ENCODE measurements around the gene MRPS33. TPM values are rescaled to one million over a fixed set of nuclear protein-coding genes. Genes with fewer than 3 reads are reported as not detected.

The MRPS33 gene
- total and polyA plus RNA-seq, 2 of the 13 experiments (the other 11 are each of a cell fraction or from before 2014, with no cell fraction given), result 50.9 to 91.0 TPM

DNA sequence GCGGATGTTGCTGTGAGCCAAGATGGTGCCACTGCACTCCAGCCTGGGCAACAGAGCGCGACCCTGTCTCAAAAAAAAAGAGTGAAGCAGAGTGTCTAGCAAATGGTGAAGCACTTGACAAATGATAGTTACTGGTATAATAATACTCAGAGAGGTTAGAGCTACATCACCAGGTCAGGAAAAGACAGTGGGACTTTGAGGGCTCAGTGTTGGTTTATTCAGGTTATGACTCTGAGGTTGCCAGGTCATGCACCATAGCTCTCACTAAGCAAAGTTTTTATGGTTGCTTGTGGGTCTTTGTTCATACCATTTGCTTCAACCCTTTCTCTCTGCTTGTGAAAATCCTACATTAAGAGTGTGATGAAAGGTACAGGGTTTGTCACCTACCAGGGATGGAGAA is 13.6 kb downstream of the MRPS33 start:
- BruUV-seq (replicated peaks), result no TSS peak
- Histone ChIP-seq H3K27me3 (ENCODE audit: control insufficient read depth in 1 of 2, insufficient read depth in 2 of 2, low read length in 2 of 2) (no peaks in the 10 kb centered on the region), H3K36me3 (replicated peaks in 1 of 2; ENCODE audit: control insufficient read depth in 1 of 2, insufficient read depth in 2 of 2, low read length in 2 of 2) (peaks cover 1 to 3% of the 10 kb centered on the region in 2 experiments; a peak in 1 of 5 replicates), H4K20me1 (ENCODE audit: insufficient read depth, low read length) (no peaks in the 10 kb centered on the region), H3K4me3 (replicated peaks in 1 of 3; ENCODE audit: insufficient read depth in 1 of 3, low read depth in 2 of 3, low read length in 3 of 3) (no peak overlapping the region), H3K27ac (ENCODE audit: extremely low read length, insufficient read depth, low read length) (peak overlapping the region; percentile 49), H3K4me1 (ENCODE audit: insufficient read depth, low read length) (peaks cover 64% of the 10 kb centered on the region), H3K4me2 (ENCODE audit: low read depth, low read length) (peak overlapping the region; percentile 46), H2AFZ (ENCODE audit: low read length) (no peak overlapping the region), H3K79me2 (ENCODE audit: insufficient read depth, low read length) (no peaks in the 10 kb centered on the region), H3K9me3 (ENCODE audit: low read length) (no peaks in the 10 kb centered on the region), H3K9ac (ENCODE audit: insufficient read depth, low read depth, low read length) (no peak overlapping the region)
- TF ChIP-seq, protein P1, sequence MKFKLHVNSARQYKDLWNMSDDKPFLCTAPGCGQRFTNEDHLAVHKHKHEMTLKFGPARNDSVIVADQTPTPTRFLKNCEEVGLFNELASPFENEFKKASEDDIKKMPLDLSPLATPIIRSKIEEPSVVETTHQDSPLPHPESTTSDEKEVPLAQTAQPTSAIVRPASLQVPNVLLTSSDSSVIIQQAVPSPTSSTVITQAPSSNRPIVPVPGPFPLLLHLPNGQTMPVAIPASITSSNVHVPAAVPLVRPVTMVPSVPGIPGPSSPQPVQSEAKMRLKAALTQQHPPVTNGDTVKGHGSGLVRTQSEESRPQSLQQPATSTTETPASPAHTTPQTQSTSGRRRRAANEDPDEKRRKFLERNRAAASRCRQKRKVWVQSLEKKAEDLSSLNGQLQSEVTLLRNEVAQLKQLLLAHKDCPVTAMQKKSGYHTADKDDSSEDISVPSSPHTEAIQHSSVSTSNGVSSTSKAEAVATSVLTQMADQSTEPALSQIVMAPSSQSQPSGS (CRISPR knock-in tag; IDR thresholded peaks at IDR 0.05), result 0 out of 2 replicates have a peak, but pooled peaks have one; percentile 11
- TF ChIP-seq, protein P2, sequence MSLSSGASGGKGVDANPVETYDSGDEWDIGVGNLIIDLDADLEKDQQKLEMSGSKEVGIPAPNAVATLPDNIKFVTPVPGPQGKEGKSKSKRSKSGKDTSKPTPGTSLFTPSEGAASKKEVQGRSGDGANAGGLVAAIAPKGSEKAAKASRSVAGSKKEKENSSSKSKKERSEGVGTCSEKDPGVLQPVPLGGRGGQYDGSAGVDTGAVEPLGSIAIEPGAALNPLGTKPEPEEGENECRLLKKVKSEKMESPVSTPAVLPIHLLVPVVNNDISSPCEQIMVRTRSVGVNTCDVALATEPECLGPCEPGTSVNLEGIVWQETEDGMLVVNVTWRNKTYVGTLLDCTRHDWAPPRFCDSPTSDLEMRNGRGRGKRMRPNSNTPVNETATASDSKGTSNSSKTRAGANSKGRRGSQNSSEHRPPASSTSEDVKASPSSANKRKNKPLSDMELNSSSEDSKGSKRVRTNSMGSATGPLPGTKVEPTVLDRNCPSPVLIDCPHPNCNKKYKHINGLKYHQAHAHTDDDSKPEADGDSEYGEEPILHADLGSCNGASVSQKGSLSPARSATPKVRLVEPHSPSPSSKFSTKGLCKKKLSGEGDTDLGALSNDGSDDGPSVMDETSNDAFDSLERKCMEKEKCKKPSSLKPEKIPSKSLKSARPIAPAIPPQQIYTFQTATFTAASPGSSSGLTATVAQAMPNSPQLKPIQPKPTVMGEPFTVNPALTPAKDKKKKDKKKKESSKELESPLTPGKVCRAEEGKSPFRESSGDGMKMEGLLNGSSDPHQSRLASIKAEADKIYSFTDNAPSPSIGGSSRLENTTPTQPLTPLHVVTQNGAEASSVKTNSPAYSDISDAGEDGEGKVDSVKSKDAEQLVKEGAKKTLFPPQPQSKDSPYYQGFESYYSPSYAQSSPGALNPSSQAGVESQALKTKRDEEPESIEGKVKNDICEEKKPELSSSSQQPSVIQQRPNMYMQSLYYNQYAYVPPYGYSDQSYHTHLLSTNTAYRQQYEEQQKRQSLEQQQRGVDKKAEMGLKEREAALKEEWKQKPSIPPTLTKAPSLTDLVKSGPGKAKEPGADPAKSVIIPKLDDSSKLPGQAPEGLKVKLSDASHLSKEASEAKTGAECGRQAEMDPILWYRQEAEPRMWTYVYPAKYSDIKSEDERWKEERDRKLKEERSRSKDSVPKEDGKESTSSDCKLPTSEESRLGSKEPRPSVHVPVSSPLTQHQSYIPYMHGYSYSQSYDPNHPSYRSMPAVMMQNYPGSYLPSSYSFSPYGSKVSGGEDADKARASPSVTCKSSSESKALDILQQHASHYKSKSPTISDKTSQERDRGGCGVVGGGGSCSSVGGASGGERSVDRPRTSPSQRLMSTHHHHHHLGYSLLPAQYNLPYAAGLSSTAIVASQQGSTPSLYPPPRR (CRISPR knock-in tag; IDR thresholded peaks at IDR 0.05; ENCODE audit: borderline replicate concordance), result peak; percentile 20; the same call in 1 of the 2 replicates
- TF ChIP-seq NPAS2 (CRISPR knock-in tag; IDR thresholded peaks at IDR 0.05; ENCODE audit: borderline replicate concordance), result no peak
- TF ChIP-seq ZNF101 (CRISPR knock-in tag; IDR thresholded peaks at IDR 0.05; ENCODE audit: borderline replicate concordance, low read depth), result 0 out of 2 replicates have a peak, but pooled peaks have one; percentile 48
- TF ChIP-seq ESRRA (CRISPR knock-in tag; IDR thresholded peaks at IDR 0.05; ENCODE audit: low read depth), result no peak
- no peak for TF ChIP-seq MYNN (CRISPR knock-in tag; IDR thresholded peaks at IDR 0.05; ENCODE audit: low read depth)
- TF ChIP-seq SOX6 (IDR thresholded peaks at IDR 0.05), result no peak
- 0 out of 2 replicates have a peak, but pooled peaks have one; percentile 4 for TF ChIP-seq SOX6 (CRISPR knock-in tag; IDR thresholded peaks at IDR 0.05)
- 0 out of 2 replicates have a peak, but pooled peaks have one; percentile 37 for TF ChIP-seq ZNF761 (CRISPR knock-in tag; conservative IDR thresholded peaks at IDR 0.05)
- TF ChIP-seq JUN (CRISPR knock-in tag; IDR thresholded peaks at IDR 0.05), result peak; percentile 15; the same call in 1 of the 2 replicates
- TF ChIP-seq NR2C2 (CRISPR knock-in tag; IDR thresholded peaks at IDR 0.05; ENCODE audit: borderline replicate concordance), result 0 out of 2 replicates have a peak, but pooled peaks have one; percentile 15
- no peak for TF ChIP-seq KLF9 (CRISPR knock-in tag; IDR thresholded peaks at IDR 0.05; ENCODE audit: low read depth)
- ATAC-seq, result peak; percentile 26
- intact Hi-C loops (cut with micrococcal nuclease; ENCODE audit: unreplicated experiment), result no loop called here
- in situ Hi-C loops (cut with HindIII; ENCODE audit: extremely low pct_ligation_motif_present, low pct_unique_long_range_greater_than_20kb), result loop anchor here (25.0 kb wide), 1 partner anchor 314 kb away; the partner anchor contains the start of gene NDUFB2
- no peak for FAIRE-seq
- CTCF ChIA-PET (ENCODE audit: low intra/inter-chr PET ratio, low total read pairs), result no interaction called here
- POLR2A ChIA-PET, result interaction anchor here (1.2 kb wide), 1 partner anchor 13 kb away, joined by 9 read pairs; the partner anchor contains the start of gene MRPS33
- 98% methylated on average over 3 of the region's 3 CpGs for WGBS (ENCODE audit: low lambda C conversion rate)
- DNase-seq (ENCODE audit: low spot score), result no peak

Measured in HepG2 (cell line).